Nucleus accumbens (tissue), 56 donors: ENCODE data around the gene FCRLA.
"Not testable (repeated sequence)": the region's sequence is repeated elsewhere in the genome, so short reads cannot be mapped to it uniquely, and the experiment has no call there.

Experiments used
- DNase-seq, 56 donors: peaks; one replicate each; lab custom pipeline; 2025; lab: John Stamatoyannopoulos, UW

Gene FCRLA

GRCh38 chr1:161706482-161707347 lies at the start of gene FCRLA:
Gene FCRLA (plus strand): TSS chr1:161707229. CDS start chr1:161707265, 36 bp downstream.
- peak in 23 of 56 donors; percentile 2 to 52 (median 20) for DNase-seq

- not testable (repeated sequence) for DNase-seq
Observed at GRCh38 chr1:161658524-161658923, 48.5 kb upstream of the FCRLA start.

GRCh38 chr1:161661660-161662311 lies 45.2 kb upstream of the FCRLA start:
- DNase-seq, result not testable (repeated sequence)

GRCh38 chr1:161662684-161663339 lies 44.2 kb upstream of the FCRLA start, which contains the start of gene FCGR2B:
Gene FCGR2B (plus strand): TSS chr1:161663143. CDS start chr1:161663242, 99 bp downstream.
- not testable (repeated sequence) for DNase-seq

- not testable (repeated sequence) for DNase-seq
Observed at GRCh38 chr1:161663569-161663968, 43.5 kb upstream of the FCRLA start.

GRCh38 chr1:161664689-161665088 lies 42.3 kb upstream of the FCRLA start:
- not testable (repeated sequence) for DNase-seq

GRCh38 chr1:161671045-161672020 lies 35.7 kb upstream of the FCRLA start:
- DNase-seq, result not testable (repeated sequence)

GRCh38 chr1:161673437-161673836 lies 33.6 kb upstream of the FCRLA start:
- DNase-seq, result not testable (repeated sequence)

- DNase-seq, result not testable (repeated sequence)
Observed at GRCh38 chr1:161674447-161674846, 32.6 kb upstream of the FCRLA start.

- not testable (repeated sequence) for DNase-seq
Observed at GRCh38 chr1:161674908-161675307, 32.1 kb upstream of the FCRLA start.

- DNase-seq, result peak in 1 of 56 donors; percentile 33
Observed at GRCh38 chr1:161676441-161676840, 30.6 kb upstream of the FCRLA start.

- no peak for DNase-seq
Observed at GRCh38 chr1:161676958-161677689, 29.9 kb upstream of the FCRLA start.

GRCh38 chr1:161678500-161678899 lies 28.5 kb upstream of the FCRLA start:
- no peak for DNase-seq

GRCh38 chr1:161681879-161682278 lies 25.1 kb upstream of the FCRLA start:
- DNase-seq, result no peak

GRCh38 chr1:161688946-161689345 lies 18.1 kb upstream of the FCRLA start:
- DNase-seq, result no peak

- no peak for DNase-seq
Observed at GRCh38 chr1:161691846-161692245, 15.2 kb upstream of the FCRLA start.

- not testable (repeated sequence) for DNase-seq
Observed at GRCh38 chr1:161693020-161693712, 13.9 kb upstream of the FCRLA start.

- DNase-seq, result not testable (repeated sequence)
Observed at GRCh38 chr1:161698302-161698701, 8.7 kb upstream of the FCRLA start.
